ENCODE results near the gene GLRX. TPM values are rescaled to one million over a fixed set of nuclear protein-coding genes. Genes with fewer than 3 reads are reported as not detected.

Gene GLRX
- total and polyA plus RNA-seq, 2 of the 4 experiments (the other 2 are of a cell fraction): 142 to 193 TPM

GRCh38 chr5:95837492-95837891 lies 15.0 kb upstream of the GLRX start:
- Histone ChIP-seq H3K4me1 (ENCODE audit: control insufficient read depth, insufficient read depth, low read length) (peaks cover 10% of the 10 kb centered on the region), H2AK9ac (replicated peaks; ENCODE audit: low read depth, low read length, poor library complexity) (no peak overlapping the region), H3K9ac (ENCODE audit: low read depth, low read length) (no peak overlapping the region), H3K4me2 (ENCODE audit: low read depth, low read length) (no peak overlapping the region), H3K56ac (ENCODE audit: extremely low read depth, insufficient read depth, low read length) (no peak overlapping the region), H3K14ac (replicated peaks; ENCODE audit: low read depth, low read length) (no peak overlapping the region), H2AK5ac (ENCODE audit: low read depth, low read length) (no peak overlapping the region), H4K5ac (ENCODE audit: low read depth, low read length) (no peak overlapping the region), H4K8ac (ENCODE audit: low read depth in 2 of 2, low read length in 2 of 2) (no peak overlapping the region), H2AFZ (replicated peaks; ENCODE audit: low read length, poor library complexity) (no peak overlapping the region), H3K9me1 (ENCODE audit: insufficient read depth, low read length) (peaks cover 3% of the 10 kb centered on the region; the same call in 1 of the 2 replicates), H3K9me3 (ENCODE audit: control insufficient read depth, insufficient read depth, low read length) (no peaks in the 10 kb centered on the region), H3K18ac (ENCODE audit: low read depth, low read length) (no peak overlapping the region), H4K91ac (ENCODE audit: insufficient read depth, low read depth, low read length) (no peak overlapping the region), H3K4ac (ENCODE audit: low read depth, low read length) (no peak overlapping the region), H3K4me3 (ENCODE audit: insufficient read depth, low read depth, low read length) (no peak overlapping the region), H3K79me1 (ENCODE audit: low read depth in 1 of 2, low read length in 2 of 2) (no peaks in the 10 kb centered on the region), H2BK15ac (ENCODE audit: low read depth, low read length) (no peak overlapping the region), H3K23ac (ENCODE audit: low read depth, low read length) (no peak overlapping the region), H3K27me3 (ENCODE audit: control insufficient read depth, insufficient read depth, low read length) (no peaks in the 10 kb centered on the region), H2BK120ac (ENCODE audit: low read depth, low read length) (no peak overlapping the region), H4K20me1 (ENCODE audit: insufficient read depth, low read length) (no peaks in the 10 kb centered on the region), H3K36me3 (ENCODE audit: control insufficient read depth, insufficient read depth, low read length) (no peaks in the 10 kb centered on the region), H2BK5ac (ENCODE audit: low read depth, low read length, poor library complexity, severe bottlenecking) (no peak overlapping the region), H2BK20ac (ENCODE audit: low read depth, low read length) (no peak overlapping the region), H3K27ac (ENCODE audit: insufficient read depth, low read length) (no peak overlapping the region)
- ChIA-PET POLR2A (ENCODE audit: unreplicated experiment) (no interaction called here), CTCF (interaction anchor here (1.5 kb wide), 1 partner anchor 9 kb away, joined by 3 read pairs; no protein-coding TSS in a partner anchor)
- intact Hi-C loops (cut with micrococcal nuclease) (no loop called here), in situ Hi-C loops (cut with MboI; ENCODE audit: low sequenced_read_pairs) (no loop called here), dilution Hi-C loops (cut with HindIII; ENCODE audit: low sequenced_read_pairs, unreplicated experiment) (no loop called here)
- no CpG with 5 or more reads among the region's 5 CpGs for WGBS, 2 experiments (ENCODE audit: extremely low coverage in 2 of 2, insufficient read length in 1 of 2)
- ATAC-seq (ENCODE audit: low read depth): no peak
- BruUV-seq (replicated peaks): no TSS peak
- no peak for DNase-seq
- TF ChIP-seq CHD1 (IDR thresholded peaks at IDR 0.05; ENCODE audit: low read depth, low read length): no peak
- TF ChIP-seq USF2 (IDR thresholded peaks at IDR 0.05; ENCODE audit: low read depth, low read length): no peak
- no peak for TF ChIP-seq BHLHE40 (IDR thresholded peaks at IDR 0.05; ENCODE audit: low read depth, low read length)
- TF ChIP-seq SMC3 (IDR thresholded peaks at IDR 0.05; ENCODE audit: low read depth, low read length): no peak
- no peak for TF ChIP-seq MAZ (IDR thresholded peaks at IDR 0.05; ENCODE audit: borderline replicate concordance, low read depth, low read length)
- no peak for TF ChIP-seq MAFK (IDR thresholded peaks at IDR 0.05; ENCODE audit: low read depth, low read length)
- no peak for TF ChIP-seq RAD21 (IDR thresholded peaks at IDR 0.05; ENCODE audit: low read length)
- no peak for TF ChIP-seq NFE2L2 (IDR thresholded peaks at IDR 0.05; ENCODE audit: low read depth, low read length)
- no peak for TF ChIP-seq ELK1 (IDR thresholded peaks at IDR 0.05; ENCODE audit: borderline replicate concordance, low read depth, low read length)
